ENCODE results near the gene OR52N1.

GRCh38 chr11:5737091-5737490 is 54.0 kb downstream of the OR52N1 start:
- TF ChIP-seq FOXP2 (optimal IDR thresholded peaks at IDR 0.05; ENCODE audit: borderline replicate concordance, extremely low read depth, extremely low read length, insufficient read depth): no peak
- no peak for TF ChIP-seq POLR2AphosphoS5 (IDR thresholded peaks at IDR 0.05; ENCODE audit: low read depth, low read length)

All from PFSK-1 (cell line).